Epithelial cell of proximal tubule (primary cell): ENCODE data around the gene TWSG1. TPM values are rescaled to one million over a fixed set of nuclear protein-coding genes. Genes with fewer than 3 reads are reported as not detected.
A peak's percentile ranks its signal among the peaks of the same experiment; 100 is the strongest.
"Not testable (repeated sequence)": the region's sequence is repeated elsewhere in the genome, so short reads cannot be mapped to it uniquely, and the experiment has no call there.

Experiments
- DNase-seq: peaks from one replicate; pipeline ENCODE4 v3.0.0-alpha.2; 2011; ENCODE audit warnings: low read depth
- H3K4me3 ChIP-seq: 2 replicates; pipeline ENCODE4 v1.5.1; 2011; ENCODE audit warnings: low read depth, mild to moderate bottlenecking, low read length
- total RNA-seq: library from RNA; depleted of rRNA; stranded (reverse); fragments of >200 nt; gene quantifications from 2 replicates; pipeline ENCODE4 v1.2.3, GENCODE V29; 2015
- TF ChIP-seq, protein P1 (sequence below): conservative IDR thresholded peaks from 2 replicates; pipeline ENCODE4 v1.5.1; 2012; ENCODE audit warnings: low read depth, mild to moderate bottlenecking, low read length

TWSG1 gene
- total RNA-seq, 1 donor from 2014 or later = 40.5 TPM

DNA sequence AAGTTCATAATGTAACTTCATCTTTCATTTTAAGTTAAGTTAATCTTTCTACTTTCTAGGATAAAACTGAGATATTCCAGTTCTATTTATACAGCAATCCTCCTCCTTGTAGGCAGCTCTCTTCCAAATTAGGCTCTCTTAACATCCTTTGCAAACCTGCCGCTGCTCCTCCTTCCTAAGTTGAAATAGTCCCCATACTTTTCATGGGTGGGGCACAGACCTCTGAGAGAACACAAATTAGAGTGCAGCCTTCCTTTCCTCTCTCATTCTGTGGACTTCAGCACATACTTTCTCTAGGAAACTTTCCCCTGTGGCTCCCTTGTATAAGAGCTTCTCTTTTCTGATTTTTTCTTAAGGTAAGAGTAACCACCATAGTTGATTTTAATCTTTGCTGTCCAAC, 28.3 kb downstream of the TWSG1 start:
- TF ChIP-seq, protein P1, sequence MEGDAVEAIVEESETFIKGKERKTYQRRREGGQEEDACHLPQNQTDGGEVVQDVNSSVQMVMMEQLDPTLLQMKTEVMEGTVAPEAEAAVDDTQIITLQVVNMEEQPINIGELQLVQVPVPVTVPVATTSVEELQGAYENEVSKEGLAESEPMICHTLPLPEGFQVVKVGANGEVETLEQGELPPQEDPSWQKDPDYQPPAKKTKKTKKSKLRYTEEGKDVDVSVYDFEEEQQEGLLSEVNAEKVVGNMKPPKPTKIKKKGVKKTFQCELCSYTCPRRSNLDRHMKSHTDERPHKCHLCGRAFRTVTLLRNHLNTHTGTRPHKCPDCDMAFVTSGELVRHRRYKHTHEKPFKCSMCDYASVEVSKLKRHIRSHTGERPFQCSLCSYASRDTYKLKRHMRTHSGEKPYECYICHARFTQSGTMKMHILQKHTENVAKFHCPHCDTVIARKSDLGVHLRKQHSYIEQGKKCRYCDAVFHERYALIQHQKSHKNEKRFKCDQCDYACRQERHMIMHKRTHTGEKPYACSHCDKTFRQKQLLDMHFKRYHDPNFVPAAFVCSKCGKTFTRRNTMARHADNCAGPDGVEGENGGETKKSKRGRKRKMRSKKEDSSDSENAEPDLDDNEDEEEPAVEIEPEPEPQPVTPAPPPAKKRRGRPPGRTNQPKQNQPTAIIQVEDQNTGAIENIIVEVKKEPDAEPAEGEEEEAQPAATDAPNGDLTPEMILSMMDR = no peak
- no peak for DNase-seq
- H3K4me3 ChIP-seq = no peak overlapping the region

GRCh38 chr18:9364242-9364641, 29.7 kb downstream of the TWSG1 start:
- DNase-seq = no peak
- no peak overlapping the region for H3K4me3 ChIP-seq
- TF ChIP-seq, protein P1 = no peak

DNA sequence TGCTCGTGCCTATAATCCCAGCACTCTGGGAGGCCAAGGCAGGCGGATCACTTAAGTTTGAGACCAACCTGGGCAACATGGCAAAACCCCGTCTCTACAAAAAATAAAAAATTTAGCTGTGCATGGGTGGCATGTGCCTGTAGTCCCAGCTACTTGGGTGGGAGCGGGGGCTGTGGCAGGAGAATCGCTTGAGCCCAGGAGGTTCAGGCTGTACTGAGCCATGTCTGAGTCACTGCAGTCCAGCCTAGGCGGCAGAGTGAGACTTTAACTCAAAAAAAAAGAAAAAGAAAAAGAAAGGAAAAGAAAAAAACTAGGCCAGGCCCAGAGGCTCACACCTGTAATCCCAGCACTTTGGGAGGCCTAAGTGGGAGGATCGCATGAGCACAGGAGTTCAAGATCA, 30.8 kb downstream of the TWSG1 start:
- H3K4me3 ChIP-seq = no peak overlapping the region
- TF ChIP-seq, protein P1 = no peak
- no peak for DNase-seq

DNA sequence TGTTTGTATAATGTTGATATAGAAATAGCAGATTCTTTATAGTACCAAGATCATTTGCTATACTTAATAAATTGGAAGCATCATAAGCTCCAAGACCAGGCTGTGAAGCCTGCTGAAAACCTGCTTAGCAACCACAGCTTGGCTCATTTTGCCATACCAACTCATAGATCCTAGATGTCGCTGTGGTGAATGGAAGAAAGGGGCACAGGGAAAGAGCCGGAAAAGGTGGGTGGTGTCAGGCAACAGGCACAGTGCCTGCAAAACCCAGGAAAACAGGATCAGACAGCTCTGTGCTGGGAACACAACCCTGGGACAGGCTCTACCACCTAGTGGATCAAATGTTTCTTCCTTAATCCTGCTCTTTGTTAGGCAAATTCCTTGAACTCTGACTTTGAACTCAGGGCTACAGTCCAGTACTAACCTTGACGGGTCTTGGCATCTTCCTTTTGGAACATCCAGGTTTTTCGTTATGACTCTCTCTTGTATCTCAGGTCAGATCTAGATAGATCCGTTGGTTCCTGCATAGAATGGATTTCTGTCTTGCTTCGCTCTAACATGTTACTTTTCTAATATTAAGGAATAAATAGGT, 31.6 kb downstream of the TWSG1 start:
- no peak overlapping the region for H3K4me3 ChIP-seq

DNA sequence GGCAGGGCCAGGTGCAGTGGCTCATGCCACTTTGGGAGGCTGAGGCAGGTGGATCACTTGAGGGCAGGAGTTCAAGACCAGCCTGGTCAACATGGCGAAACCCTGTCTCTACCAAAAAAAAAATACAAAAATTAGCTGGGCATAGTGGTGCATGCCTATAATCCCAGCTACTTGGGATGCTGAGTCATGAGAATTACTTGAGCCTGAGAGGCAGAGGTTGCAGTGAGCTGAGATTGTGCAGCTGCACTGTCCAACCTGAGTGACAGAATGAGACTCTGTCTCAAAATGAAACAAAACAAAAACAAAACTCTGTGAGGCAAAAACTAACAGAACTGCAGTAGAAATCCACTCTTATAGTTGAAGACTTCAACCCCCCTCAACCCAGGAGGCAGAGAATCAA, 38.7 kb downstream of the TWSG1 start:
- H3K4me3 ChIP-seq, DNase-seq: not testable (repeated sequence)

More for the DNA sequence above, 31.6 kb downstream of the TWSG1 start:
- TF ChIP-seq, protein P1 = peak; percentile 65
- DNase-seq = peak; percentile 22

DNA sequence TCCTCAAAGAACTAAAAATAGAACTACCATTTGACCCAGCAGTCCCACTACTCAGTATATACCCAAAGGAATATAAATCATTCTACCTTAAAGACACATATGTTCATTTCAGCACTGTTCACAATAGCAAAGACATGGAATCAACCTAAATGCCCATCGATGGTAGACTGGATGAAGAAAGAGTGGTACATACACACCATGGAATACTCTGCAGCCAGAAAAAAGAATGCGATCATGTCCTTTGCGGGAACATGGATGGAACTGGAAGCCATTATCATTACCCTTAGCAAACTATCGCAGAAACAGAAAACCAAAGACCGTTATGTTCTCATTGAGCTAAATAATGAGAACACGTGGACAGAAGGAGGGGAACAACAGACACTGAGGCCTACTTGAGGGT, 44.5 kb downstream of the TWSG1 start:
- no peak overlapping the region for H3K4me3 ChIP-seq
- TF ChIP-seq, protein P1 = no peak
- no peak for DNase-seq

- no peak for DNase-seq
- no peak overlapping the region for H3K4me3 ChIP-seq
- TF ChIP-seq, protein P1 = no peak
Observed at GRCh38 chr18:9380101-9380500, 45.5 kb downstream of the TWSG1 start.
